Activated CD8-positive, alpha-beta memory T cell treated with anti-CD3 and anti-CD28 coated beads, Interleukin-2, amount 50 U/mL, for 1 hour (primary cell): ENCODE results near the gene NEK2.
"Not testable (repeated sequence)": the region's sequence is repeated elsewhere in the genome, so short reads cannot be mapped to it uniquely, and the experiment has no call there.

Experiments used
- DNase-seq: peaks from one replicate; pipeline ENCODE4 v3.0.0-alpha.2; 2020; ENCODE audit errors: extremely low read depth

Gene NEK2

GRCh38 chr1:211650904-211651303 is 24.5 kb downstream of the NEK2 start:
- no peak for DNase-seq

GRCh38 chr1:211648980-211649934 is 26.2 kb downstream of the NEK2 start:
- DNase-seq: no peak

GRCh38 chr1:211648336-211648735 is 27.1 kb downstream of the NEK2 start:
- DNase-seq: no peak

GRCh38 chr1:211647711-211648121 is 27.7 kb downstream of the NEK2 start:
- no peak for DNase-seq

- DNase-seq: no peak
These were observed 28.9 kb downstream of the NEK2 start for GRCh38 chr1:211646566-211646965.

GRCh38 chr1:211645601-211646000 is 29.8 kb downstream of the NEK2 start:
- not testable (repeated sequence) for DNase-seq

- no peak for DNase-seq
These were observed 30.8 kb downstream of the NEK2 start for GRCh38 chr1:211644653-211645052.

- DNase-seq: no peak
These were observed 31.9 kb downstream of the NEK2 start for GRCh38 chr1:211643324-211644212.

- no peak for DNase-seq
These were observed 32.6 kb downstream of the NEK2 start for GRCh38 chr1:211642870-211643269.

- DNase-seq: no peak
These were observed 33.5 kb downstream of the NEK2 start for GRCh38 chr1:211641942-211642341.

GRCh38 chr1:211641044-211641800 is 34.2 kb downstream of the NEK2 start:
- no peak for DNase-seq

GRCh38 chr1:211640301-211640630 is 35.2 kb downstream of the NEK2 start:
- DNase-seq: no peak

GRCh38 chr1:211639475-211640300 is 35.7 kb downstream of the NEK2 start:
- DNase-seq: no peak

GRCh38 chr1:211638689-211639101 is 36.7 kb downstream of the NEK2 start:
- no peak for DNase-seq

GRCh38 chr1:211638246-211638645 is 37.2 kb downstream of the NEK2 start:
- no peak for DNase-seq

GRCh38 chr1:211637066-211637465 is 38.4 kb downstream of the NEK2 start:
- DNase-seq: no peak

GRCh38 chr1:211636575-211637029 is 38.8 kb downstream of the NEK2 start:
- DNase-seq: not testable (repeated sequence)

GRCh38 chr1:211635597-211636205 is 39.7 kb downstream of the NEK2 start:
- no peak for DNase-seq

- no peak for DNase-seq
These were observed 40.5 kb downstream of the NEK2 start for GRCh38 chr1:211634931-211635330.

- no peak for DNase-seq
These were observed 41.0 kb downstream of the NEK2 start for GRCh38 chr1:211634461-211634860.

- no peak for DNase-seq
These were observed 41.9 kb downstream of the NEK2 start for GRCh38 chr1:211633524-211633846.
